ENCODE results near the gene CISD1. TPM values are rescaled to one million over a fixed set of nuclear protein-coding genes. Genes with fewer than 3 reads are reported as not detected.
A peak's percentile ranks its signal among the peaks of the same experiment; 100 is the strongest.

Gene CISD1
- total and polyA plus RNA-seq, 9 of the 15 experiments (the other 6 are each of a cell fraction or from before 2014, with no cell fraction given) = 35.8 to 342 (median 118) TPM

GRCh38 chr10:58267713-58268453 is 1.1 kb upstream of the CISD1 start, which contains the start of gene IPMK (continued):
- peak; percentile 26 for TF ChIP-seq U2AF1 (optimal IDR thresholded peaks at IDR 0.05; ENCODE audit: low read depth, low read length)
- no peak for TF ChIP-seq BRD4 (IDR thresholded peaks at IDR 0.05)
- TF ChIP-seq FOS (IDR thresholded peaks at IDR 0.05; ENCODE audit: extremely low read depth, insufficient read length) = no peak
- peak; percentile 70; the same call in 1 of the 2 replicates for TF ChIP-seq SUPT5H (IDR thresholded peaks at IDR 0.05)
- peak; percentile 98 for TF ChIP-seq HBP1 (CRISPR knock-in tag; IDR thresholded peaks at IDR 0.05)
- TF ChIP-seq ETV5 (CRISPR knock-in tag; IDR thresholded peaks at IDR 0.05; ENCODE audit: low read depth) = peak; percentile 69; the same call in 1 of the 2 replicates
- TF ChIP-seq PRPF4 (IDR thresholded peaks at IDR 0.05; ENCODE audit: insufficient read depth, low read depth, low read length, poor library complexity, severe bottlenecking) = no peak
- TF ChIP-seq ZBTB40 (IDR thresholded peaks at IDR 0.05) = peak; percentile 35
- TF ChIP-seq ZBTB40 (CRISPR knock-in tag; IDR thresholded peaks at IDR 0.05) = no peak
- peak; percentile 50; the same call in 1 of the 2 replicates for TF ChIP-seq POLR2AphosphoS5 (IDR thresholded peaks at IDR 0.05; ENCODE audit: control insufficient read depth, insufficient read depth, low read depth, low read length)
- no peak for TF ChIP-seq MLX (CRISPR knock-in tag; conservative IDR thresholded peaks at IDR 0.05)
- peak; percentile 45 for TF ChIP-seq POLR2B (IDR thresholded peaks at IDR 0.05; ENCODE audit: low read depth, partially characterized antibody)
- peak; percentile 56 for TF ChIP-seq TAF1 (IDR thresholded peaks at IDR 0.05; ENCODE audit: control insufficient read depth, extremely low read depth, insufficient read depth, low read length, severe bottlenecking)
- TF ChIP-seq ZNF740 (CRISPR knock-in tag; IDR thresholded peaks at IDR 0.05) = peak; percentile 53; the same call in 1 of the 2 replicates
- TF ChIP-seq ZNF740 (tag; IDR thresholded peaks at IDR 0.05) = no peak
